PFSK-1 (cell line): Measurements from ENCODE around the gene PTPRQ.

ENCODE experiments used
- FOXP2 ChIP-seq: optimal IDR thresholded peaks from 2 replicates; pipeline ENCODE3; 2011; ENCODE audit warnings: borderline replicate concordance, control low read depth, inconsistent platforms; ENCODE audit not compliant: insufficient read depth; ENCODE audit errors: extremely low read length, extremely low read depth
- POLR2AphosphoS5 ChIP-seq: IDR thresholded peaks from 2 replicates; pipeline ENCODE4 v1.6.1; 2012; ENCODE audit warnings: low read depth, mild to moderate bottlenecking, control low read depth, low read length, moderate library complexity
- REST ChIP-seq, 2 experiments: IDR thresholded peaks; 2 replicates each; pipeline versions ENCODE4 v1.6.1 to v1.8.0; 2011 to 2012; ENCODE audit warnings: low read depth in 2 of 2, low read length in 2 of 2, control low read depth in 1 of 2, inconsistent platforms in 1 of 2, mild to moderate bottlenecking in 1 of 2, moderate library complexity in 1 of 2; ENCODE audit not compliant: insufficient read depth in 1 of 2
- SIN3A ChIP-seq: IDR thresholded peaks from 2 replicates; pipeline ENCODE4 v1.6.1; 2012; ENCODE audit warnings: mild to moderate bottlenecking, low read length, moderate library complexity, borderline replicate concordance; ENCODE audit not compliant: insufficient read depth
- TAF1 ChIP-seq: IDR thresholded peaks from 2 replicates; pipeline ENCODE4 v1.6.1; 2012; ENCODE audit warnings: low read length, control low read depth, borderline replicate concordance; ENCODE audit not compliant: insufficient read depth

GRCh38 chr12:80494836-80495235 lies 50.8 kb downstream of the PTPRQ start:
- TF ChIP-seq REST (IDR thresholded peaks at IDR 0.05; ENCODE audit: insufficient read depth in 1 of 2, low read depth in 2 of 2, low read length in 2 of 2) (no peak), SIN3A (no peak), POLR2AphosphoS5 (no peak), TAF1 (no peak), FOXP2 (no peak)
